Neural progenitor cell (in vitro differentiated cells): ENCODE results near the gene ABHD6. TPM values are rescaled to one million over a fixed set of nuclear protein-coding genes. Genes with fewer than 3 reads are reported as not detected.

ENCODE experiments used
- DNase-seq: peaks from one replicate; pipeline ENCODE4 v3.0.0-alpha.2; 2016; ENCODE audit warnings: low spot score
- H2AFZ ChIP-seq: fragments of 200-600 bp; sonication (generic); replicated peaks from 2 replicates; pipeline ENCODE4 v1.6.1; 2016; ENCODE audit warnings: antibody characterized with exemption
- H3F3A ChIP-seq: fragments of 200-600 bp; sonication (generic); 2 replicates; pipeline ENCODE4 v1.6.1; 2016; ENCODE audit warnings: antibody characterized with exemption, low read depth
- H3K27ac ChIP-seq: fragments of 200-600 bp; sonication (generic); 2 replicates; pipeline ENCODE4 v1.5.1; 2016; ENCODE audit warnings: mild to moderate bottlenecking
- H3K27me3 ChIP-seq: fragments of 200-600 bp; sonication (generic); 2 replicates; pipeline ENCODE4 v1.6.1; 2016; ENCODE audit warnings: mild to moderate bottlenecking, moderate library complexity
- H3K36me3 ChIP-seq: fragments of 200-600 bp; sonication (generic); 2 replicates; pipeline ENCODE4 v1.5.1; 2016
- H3K4me1 ChIP-seq: fragments of 200-600 bp; sonication (generic); 2 replicates; pipeline ENCODE4 v1.6.1; 2016; ENCODE audit warnings: mixed run types
- H3K4me2 ChIP-seq: fragments of 200-600 bp; sonication (generic); 2 replicates; pipeline ENCODE4 v1.6.1; 2016
- H3K4me3 ChIP-seq: fragments of 200-600 bp; sonication (generic); 2 replicates; pipeline ENCODE4 v1.5.1; 2016
- H3K79me2 ChIP-seq: fragments of 200-600 bp; sonication (generic); 2 replicates; pipeline ENCODE4 v1.6.1; 2016; ENCODE audit warnings: low read depth
- H3K9ac ChIP-seq: fragments of 200-600 bp; sonication (generic); 2 replicates; pipeline ENCODE4 v1.6.1; 2016
- H3K9me3 ChIP-seq: fragments of 200-600 bp; sonication (generic); 2 replicates; pipeline ENCODE4 v1.5.1; 2016; ENCODE audit warnings: low read depth
- H4K20me1 ChIP-seq: fragments of 200-600 bp; sonication (generic); 2 replicates; pipeline ENCODE4 v1.6.1; 2016; ENCODE audit warnings: low read depth
- H3K27ac Mint-ChIP-seq: 3 replicates; pipeline ENCODE4 v1.8.0; 2021; ENCODE audit warnings: mixed read lengths
- H3K27me3 Mint-ChIP-seq: 2 replicates; pipeline ENCODE4 v1.8.0; 2022; ENCODE audit warnings: low read depth, mild to moderate bottlenecking, inconsistent platforms, moderate library complexity, mixed read lengths; ENCODE audit not compliant: insufficient read depth
- H3K36me3 Mint-ChIP-seq: 3 replicates; pipeline ENCODE4 v1.8.0; 2021; ENCODE audit warnings: mixed read lengths
- H3K4me1 Mint-ChIP-seq: 3 replicates; pipeline ENCODE4 v1.8.0; 2021; ENCODE audit warnings: mixed read lengths
- H3K4me3 Mint-ChIP-seq: 3 replicates; pipeline ENCODE4 v1.8.0; 2021; ENCODE audit warnings: mild to moderate bottlenecking, moderate library complexity, mixed read lengths
- H3K9me3 Mint-ChIP-seq: 3 replicates; pipeline ENCODE4 v1.8.0; 2020; ENCODE audit warnings: mixed read lengths
- EZH2 ChIP-seq: fragments of 200-600 bp; sonication (generic); IDR thresholded peaks from 2 replicates; pipeline ENCODE4 v1.6.1; 2017; ENCODE audit warnings: antibody characterized with exemption, mild to moderate bottlenecking, moderate library complexity
- EZH2phosphoT487 ChIP-seq: fragments of 200-600 bp; sonication (generic); IDR thresholded peaks from 2 replicates; pipeline ENCODE4 v1.6.1; 2017; ENCODE audit warnings: antibody characterized with exemption
- total RNA-seq: library from RNA; depleted of rRNA; stranded (reverse); fragments of >200 nt; gene quantifications from 2 replicates; pipeline ENCODE4 v1.2.3, GENCODE V29; 2015; ENCODE audit warnings: low replicate concordance
- TF ChIP-seq, protein P1 (sequence below): fragments of 200-600 bp; sonication (generic); IDR thresholded peaks from 2 replicates; pipeline ENCODE4 v1.5.1; 2017; ENCODE audit warnings: antibody characterized with exemption, mild to moderate bottlenecking

The ABHD6 gene
- total RNA-seq, 1 donor from 2014 or later, result 21.5 TPM

DNA sequence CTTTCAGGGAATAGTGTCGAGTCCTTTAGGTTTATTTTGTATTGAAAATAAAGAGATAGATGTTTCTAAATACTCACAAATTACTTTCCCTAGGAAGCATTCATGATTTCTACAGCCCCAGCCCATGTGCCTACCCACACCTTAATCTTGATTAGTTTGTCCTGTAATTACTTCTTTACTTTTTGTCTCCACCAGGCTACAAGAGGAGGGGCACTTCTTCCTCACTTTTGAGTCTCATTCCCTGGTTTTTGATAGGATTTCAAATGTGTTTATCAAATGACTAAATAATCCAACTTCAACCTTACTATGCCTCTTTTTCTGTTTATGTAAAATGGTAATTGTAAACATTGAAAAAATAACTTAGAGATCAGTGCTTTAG, 96.9 kb downstream of the ABHD6 start:
- Histone ChIP-seq H3K9me3 (no peaks in the 10 kb centered on the region), H3K27ac (no peak overlapping the region), H4K20me1 (no peaks in the 10 kb centered on the region), H3K4me2 (peak overlapping the region; percentile 96), H3K36me3 (no peaks in the 10 kb centered on the region), H3K4me3 (no peak overlapping the region), H3F3A (peaks cover 9% of the 10 kb centered on the region), H2AFZ (no peak overlapping the region), H3K4me1 (peaks cover 14% of the 10 kb centered on the region), H3K79me2 (no peaks in the 10 kb centered on the region), H3K9ac (no peak overlapping the region), H3K27me3 (peaks cover 16% of the 10 kb centered on the region)
- Mint-ChIP-seq H3K27me3 (peaks cover 9% of the 10 kb centered on the region), H3K4me3 (peak overlapping the region; percentile 76), H3K27ac (no peak overlapping the region), H3K36me3 (no peaks in the 10 kb centered on the region), H3K4me1 (peaks cover 19% of the 10 kb centered on the region), H3K9me3 (no peaks in the 10 kb centered on the region)
- no peak for DNase-seq
- no peak for TF ChIP-seq EZH2
- TF ChIP-seq EZH2phosphoT487, result no peak
- TF ChIP-seq, protein P1, sequence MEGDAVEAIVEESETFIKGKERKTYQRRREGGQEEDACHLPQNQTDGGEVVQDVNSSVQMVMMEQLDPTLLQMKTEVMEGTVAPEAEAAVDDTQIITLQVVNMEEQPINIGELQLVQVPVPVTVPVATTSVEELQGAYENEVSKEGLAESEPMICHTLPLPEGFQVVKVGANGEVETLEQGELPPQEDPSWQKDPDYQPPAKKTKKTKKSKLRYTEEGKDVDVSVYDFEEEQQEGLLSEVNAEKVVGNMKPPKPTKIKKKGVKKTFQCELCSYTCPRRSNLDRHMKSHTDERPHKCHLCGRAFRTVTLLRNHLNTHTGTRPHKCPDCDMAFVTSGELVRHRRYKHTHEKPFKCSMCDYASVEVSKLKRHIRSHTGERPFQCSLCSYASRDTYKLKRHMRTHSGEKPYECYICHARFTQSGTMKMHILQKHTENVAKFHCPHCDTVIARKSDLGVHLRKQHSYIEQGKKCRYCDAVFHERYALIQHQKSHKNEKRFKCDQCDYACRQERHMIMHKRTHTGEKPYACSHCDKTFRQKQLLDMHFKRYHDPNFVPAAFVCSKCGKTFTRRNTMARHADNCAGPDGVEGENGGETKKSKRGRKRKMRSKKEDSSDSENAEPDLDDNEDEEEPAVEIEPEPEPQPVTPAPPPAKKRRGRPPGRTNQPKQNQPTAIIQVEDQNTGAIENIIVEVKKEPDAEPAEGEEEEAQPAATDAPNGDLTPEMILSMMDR, result no peak

DNA sequence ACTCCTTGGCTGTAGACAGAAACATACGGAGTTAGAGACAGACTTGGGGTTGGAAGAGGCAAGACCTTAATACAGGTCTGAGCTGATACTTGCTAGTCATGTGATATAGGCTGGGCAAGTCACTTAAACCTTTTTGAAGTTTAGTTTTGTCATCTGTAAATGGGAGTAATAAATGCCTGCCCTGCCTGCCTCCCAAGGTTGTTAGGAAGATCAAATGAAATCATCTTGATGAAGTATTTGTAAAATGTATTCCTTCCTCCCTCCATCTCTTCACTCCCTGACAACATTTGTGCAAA, 98.0 kb downstream of the ABHD6 start:
- no peak overlapping the region for H3K4me2 ChIP-seq
- H3F3A ChIP-seq, result peaks cover 9% of the 10 kb centered on the region
- no peak overlapping the region for H3K9ac ChIP-seq
- DNase-seq, result no peak
- no peaks in the 10 kb centered on the region for H3K79me2 ChIP-seq
- no peak overlapping the region for H2AFZ ChIP-seq
- H3K27me3 Mint-ChIP-seq, result peaks cover 9% of the 10 kb centered on the region
- H3K9me3 Mint-ChIP-seq, result no peaks in the 10 kb centered on the region
- no peak overlapping the region for H3K27ac ChIP-seq
- no peaks in the 10 kb centered on the region for H3K9me3 ChIP-seq
- no peaks in the 10 kb centered on the region for H3K36me3 ChIP-seq
- H3K4me3 Mint-ChIP-seq, result no peak overlapping the region
- no peak overlapping the region for H3K27ac Mint-ChIP-seq
- no peaks in the 10 kb centered on the region for H3K36me3 Mint-ChIP-seq
- peaks cover 19% of the 10 kb centered on the region for H3K4me1 Mint-ChIP-seq
- no peaks in the 10 kb centered on the region for H4K20me1 ChIP-seq
- peaks cover 16% of the 10 kb centered on the region for H3K27me3 ChIP-seq
- peaks cover 14% of the 10 kb centered on the region for H3K4me1 ChIP-seq
- TF ChIP-seq EZH2 (no peak), EZH2phosphoT487 (no peak)
- TF ChIP-seq, protein P1, result no peak
- no peak overlapping the region for H3K4me3 ChIP-seq

DNA sequence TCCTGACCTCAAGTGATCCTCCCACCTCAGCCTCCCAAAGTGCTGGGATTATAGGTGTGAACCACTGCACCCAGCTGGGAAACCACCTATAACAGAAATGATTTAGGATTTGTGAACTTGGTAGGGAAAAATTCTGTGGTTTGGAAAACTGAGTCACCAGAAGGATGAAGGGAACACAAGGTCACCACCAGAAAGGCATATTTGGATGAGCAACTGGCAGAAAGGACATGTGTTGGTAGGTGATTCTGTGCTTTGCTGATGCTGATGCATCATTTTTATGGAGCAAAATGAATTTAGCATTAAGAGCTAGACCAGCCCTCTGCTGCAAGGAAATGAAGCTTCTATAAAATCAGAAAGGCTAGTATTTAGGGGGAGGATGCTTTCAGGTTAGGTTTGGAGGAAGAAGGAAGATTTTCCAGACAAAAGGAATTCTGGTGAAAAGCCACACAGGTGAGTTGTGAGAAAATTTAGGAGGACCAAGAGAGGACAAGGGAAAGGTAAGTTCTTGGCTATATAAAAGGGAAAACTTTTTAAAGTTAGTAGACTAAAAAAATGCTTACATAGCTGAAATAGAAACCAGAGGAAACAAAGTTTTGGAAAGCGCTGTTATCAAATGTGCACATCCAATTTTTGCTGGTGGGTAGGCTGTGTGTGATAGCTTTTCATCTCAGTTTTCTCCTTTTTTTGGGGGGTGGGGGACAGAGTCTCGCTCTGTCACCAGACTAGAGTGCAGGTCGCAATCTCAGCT, 98.7 kb downstream of the ABHD6 start:
- H3K4me3 ChIP-seq, result no peak overlapping the region
- no peaks in the 10 kb centered on the region for H3K36me3 Mint-ChIP-seq
- H3K4me2 ChIP-seq, result no peak overlapping the region
- H2AFZ ChIP-seq, result no peak overlapping the region
- peaks cover 9% of the 10 kb centered on the region for H3F3A ChIP-seq
- no peak for DNase-seq
- no peak overlapping the region for H3K9ac ChIP-seq
- no peaks in the 10 kb centered on the region for H3K36me3 ChIP-seq
- H3K27me3 Mint-ChIP-seq, result peaks cover 9% of the 10 kb centered on the region
- no peak overlapping the region for H3K4me3 Mint-ChIP-seq
- H3K27ac ChIP-seq, result no peak overlapping the region
- H3K4me1 ChIP-seq, result peaks cover 14% of the 10 kb centered on the region
- TF ChIP-seq EZH2 (no peak), EZH2phosphoT487 (no peak)
- TF ChIP-seq, protein P1, result no peak
- H3K27me3 ChIP-seq, result peaks cover 13% of the 10 kb centered on the region
- no peaks in the 10 kb centered on the region for H4K20me1 ChIP-seq
- H3K79me2 ChIP-seq, result no peaks in the 10 kb centered on the region
- H3K9me3 ChIP-seq, result no peaks in the 10 kb centered on the region
- peaks cover 19% of the 10 kb centered on the region for H3K4me1 Mint-ChIP-seq
- H3K9me3 Mint-ChIP-seq, result no peaks in the 10 kb centered on the region
- H3K27ac Mint-ChIP-seq, result no peak overlapping the region
